HEK293 (cell line): ENCODE data around the gene FASN.

Source experiments
- ATF2 ChIP-seq: fragments of 450-650 bp; formaldehyde crosslinking; IDR thresholded peaks from 2 replicates; pipeline ENCODE4 v1.5.1; 2016; ENCODE audit warnings: missing biosample characterization, missing genetic modification characterization, low read depth
- CTCF ChIP-seq: fragments of 450-650 bp; formaldehyde crosslinking; IDR thresholded peaks from 2 replicates; pipeline ENCODE4 v1.5.1; 2016; ENCODE audit warnings: missing biosample characterization, missing genetic modification characterization
- PBX3 ChIP-seq: sonication (generic); formaldehyde crosslinking; IDR thresholded peaks from 2 replicates; pipeline ENCODE4 v1.8.1; 2022; ENCODE audit warnings: mild to moderate bottlenecking, moderate library complexity, missing genetic modification reagents
- ZBTB20 ChIP-seq: fragments of 450-650 bp; formaldehyde crosslinking; IDR thresholded peaks from 2 replicates; pipeline ENCODE4 v1.5.1; 2016; ENCODE audit warnings: missing biosample characterization, missing genetic modification characterization
- ZEB2 ChIP-seq: fragments of 450-650 bp; formaldehyde crosslinking; IDR thresholded peaks from 2 replicates; pipeline ENCODE4 v1.5.1; 2016; ENCODE audit warnings: missing biosample characterization, missing genetic modification characterization
- ZNF639 ChIP-seq: fragments of 450-650 bp; formaldehyde crosslinking; IDR thresholded peaks from 2 replicates; pipeline ENCODE4 v1.5.1; 2016; ENCODE audit warnings: missing biosample characterization, missing genetic modification characterization

- TF ChIP-seq ATF2 (no peak), ZNF639 (tag by site-specific recombination) (no peak), ZEB2 (tag by site-specific recombination) (no peak), CTCF (tag by site-specific recombination) (no peak), PBX3 (CRISPR knock-in tag) (no peak), ZBTB20 (tag by site-specific recombination) (no peak)
Observed at GRCh38 chr17:82081546-82081945, 16.5 kb downstream of the FASN start.
